Uterus (tissue), 4 donors: ENCODE results near the gene LRRK2. TPM values are rescaled to one million over a fixed set of nuclear protein-coding genes. Genes with fewer than 3 reads are reported as not detected.

Experiments used
- DNase-seq, 2 donors: peaks; one replicate each; pipeline ENCODE4 v3.0.0-alpha.2; 2019 to 2020
- H3K27ac ChIP-seq, 2 donors: fragments of 200-600 bp; sonication (generic); 1 replicate in 1 of 2; 2 replicates in 1 of 2; pipeline ENCODE4 v1.5.1; 2016 to 2018
- H3K27me3 ChIP-seq, 2 donors: fragments of 200-600 bp; sonication (generic); one replicate each; pipeline ENCODE4 v1.5.1; 2018 to 2019; ENCODE audit warnings: control low read depth in 1 of 2
- H3K36me3 ChIP-seq, 2 donors: fragments of 200-600 bp; sonication (generic); one replicate each; pipeline ENCODE4 v1.5.1; 2019; ENCODE audit warnings: control low read depth in 1 of 2
- H3K4me1 ChIP-seq, 2 donors: fragments of 200-600 bp; sonication (generic); one replicate each; pipeline ENCODE4 v1.5.1; 2018 to 2019; ENCODE audit warnings: control low read depth in 1 of 2
- H3K4me3 ChIP-seq, 2 donors: fragments of 200-600 bp; sonication (generic); 1 replicate in 1 of 2; 2 replicates in 1 of 2; pipeline ENCODE4 v1.5.1; 2018 to 2019; ENCODE audit warnings: mild to moderate bottlenecking in 1 of 2
- H3K9me3 ChIP-seq, 2 donors: fragments of 200-600 bp; sonication (generic); one replicate each; pipeline ENCODE4 v1.5.1; 2019; ENCODE audit warnings: control low read depth in 1 of 2
- POLR2A ChIP-seq, 2 donors: fragments of 450-650 bp; IDR thresholded peaks; one replicate each; pipeline ENCODE4 v1.6.1; 2016; ENCODE audit warnings: antibody characterized with exemption in 2 of 2, mild to moderate bottlenecking in 1 of 2, moderate library complexity in 1 of 2
- intact Hi-C: fragments of 100-400 bp; cut with DNase I; formaldehyde crosslinking; loops from one replicate; pipeline ENCODE4 v1.15.1; 2023; ENCODE audit warnings: low total_unique reads
- total RNA-seq, 4 donors: library from RNA; depleted of rRNA in 3 of 4; stranded (reverse); fragments of >200 nt in 3 of 4; gene quantifications; one replicate each; pipeline versions ENCODE4 v1.1.0 to v1.2.4, GENCODE V29; 2014 to 2023
- TF ChIP-seq, protein P1 (sequence below), 4 experiments: fragments of 200-600 bp in 2 of 4; fragments of 450-650 bp in 2 of 4; sonication (generic) in 2 of 4; IDR thresholded peaks; one replicate each; pipeline ENCODE4 v1.5.1; 2016 to 2019; ENCODE audit warnings: antibody characterized with exemption in 4 of 4, mild to moderate bottlenecking in 2 of 4, moderate library complexity in 1 of 4
- donor health status: DM: yes; HTN: yes; CAD: no.

The LRRK2 gene
- total RNA-seq, 4 donors from 2014 or later = 17.1 to 40.0 (median 28.6) TPM

DNA sequence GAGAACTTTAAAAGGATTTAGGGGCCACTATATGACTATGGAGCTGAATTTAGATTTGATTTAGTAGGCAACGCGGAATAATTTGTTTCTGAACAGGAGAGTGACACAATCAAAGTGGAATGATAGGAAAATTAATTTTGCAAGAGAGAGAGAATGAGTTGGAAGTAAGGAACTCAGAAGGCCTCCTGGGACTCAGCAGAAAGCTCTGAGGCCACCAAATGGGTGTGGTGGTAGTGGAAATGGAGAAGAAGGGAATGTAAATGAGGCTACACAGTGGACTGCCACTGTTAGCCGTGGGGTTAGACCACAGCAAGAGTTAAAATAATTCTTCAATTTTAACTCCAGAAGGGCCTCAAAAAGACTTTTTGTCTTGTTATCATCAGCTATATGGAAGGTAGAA, 102.7 kb downstream of the LRRK2 start:
- no peaks in the 10 kb centered on the region for H3K4me1 ChIP-seq
- intact Hi-C loops = no loop called here
- no peak overlapping the region for H3K4me3 ChIP-seq
- TF ChIP-seq, protein P1, sequence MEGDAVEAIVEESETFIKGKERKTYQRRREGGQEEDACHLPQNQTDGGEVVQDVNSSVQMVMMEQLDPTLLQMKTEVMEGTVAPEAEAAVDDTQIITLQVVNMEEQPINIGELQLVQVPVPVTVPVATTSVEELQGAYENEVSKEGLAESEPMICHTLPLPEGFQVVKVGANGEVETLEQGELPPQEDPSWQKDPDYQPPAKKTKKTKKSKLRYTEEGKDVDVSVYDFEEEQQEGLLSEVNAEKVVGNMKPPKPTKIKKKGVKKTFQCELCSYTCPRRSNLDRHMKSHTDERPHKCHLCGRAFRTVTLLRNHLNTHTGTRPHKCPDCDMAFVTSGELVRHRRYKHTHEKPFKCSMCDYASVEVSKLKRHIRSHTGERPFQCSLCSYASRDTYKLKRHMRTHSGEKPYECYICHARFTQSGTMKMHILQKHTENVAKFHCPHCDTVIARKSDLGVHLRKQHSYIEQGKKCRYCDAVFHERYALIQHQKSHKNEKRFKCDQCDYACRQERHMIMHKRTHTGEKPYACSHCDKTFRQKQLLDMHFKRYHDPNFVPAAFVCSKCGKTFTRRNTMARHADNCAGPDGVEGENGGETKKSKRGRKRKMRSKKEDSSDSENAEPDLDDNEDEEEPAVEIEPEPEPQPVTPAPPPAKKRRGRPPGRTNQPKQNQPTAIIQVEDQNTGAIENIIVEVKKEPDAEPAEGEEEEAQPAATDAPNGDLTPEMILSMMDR (IDR thresholded peaks at IDR 0.05) = no peak
- no peak for TF ChIP-seq POLR2A (IDR thresholded peaks at IDR 0.05)
- no peak for DNase-seq
- no peaks in the 10 kb centered on the region for H3K36me3 ChIP-seq
- H3K9me3 ChIP-seq = peaks cover 0 to 9% of the 10 kb centered on the region in 2 donors
- no peaks in the 10 kb centered on the region for H3K27me3 ChIP-seq
- no peak overlapping the region for H3K27ac ChIP-seq

DNA sequence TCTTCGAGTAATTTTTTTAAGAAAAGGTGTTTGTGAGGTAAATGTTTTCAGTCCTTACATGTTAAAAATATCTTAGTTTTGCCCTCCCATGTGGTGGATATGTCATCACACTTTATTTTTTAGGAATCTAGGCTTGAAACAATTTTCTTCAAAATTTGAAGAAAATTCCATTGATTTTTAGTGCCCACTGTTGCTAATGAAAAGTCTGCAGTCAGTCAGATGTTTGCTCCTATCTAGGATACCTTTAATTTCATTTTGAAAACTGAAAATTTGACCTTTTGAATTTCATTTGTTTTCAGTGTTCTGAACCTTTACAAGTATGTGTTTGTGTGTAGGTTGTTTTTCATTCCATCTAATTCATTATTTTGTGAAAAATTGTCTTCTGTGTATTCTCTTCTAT, 105.4 kb downstream of the LRRK2 start:
- Histone ChIP-seq H3K9me3 (peaks cover 0 to 9% of the 10 kb centered on the region in 2 donors), H3K4me3 (no peak overlapping the region), H3K27me3 (no peaks in the 10 kb centered on the region), H3K27ac (no peak overlapping the region), H3K36me3 (no peaks in the 10 kb centered on the region), H3K4me1 (no peaks in the 10 kb centered on the region)
- no peak for TF ChIP-seq POLR2A (IDR thresholded peaks at IDR 0.05)
- TF ChIP-seq, protein P1 (IDR thresholded peaks at IDR 0.05) = no peak
- DNase-seq = no peak
- intact Hi-C loops = no loop called here

DNA sequence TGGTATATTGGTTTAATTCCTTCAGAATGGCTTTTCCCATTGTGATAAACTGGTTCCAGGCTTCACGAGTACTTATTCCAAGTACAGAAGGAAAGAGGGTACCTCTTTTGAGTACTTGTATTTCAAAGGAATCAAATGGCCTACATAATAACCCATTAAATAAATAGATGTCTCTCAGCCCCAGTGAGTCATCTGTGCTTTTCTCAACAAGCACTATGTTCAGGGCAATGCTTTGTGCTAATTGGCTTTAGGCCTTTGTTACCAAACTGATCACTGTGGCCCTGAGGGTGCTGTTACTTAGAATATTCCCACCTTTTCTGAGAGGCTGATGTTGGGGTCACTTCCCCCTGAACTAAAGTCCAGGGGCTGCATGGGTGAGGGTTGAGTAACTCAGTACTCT, 107.1 kb downstream of the LRRK2 start:
- TF ChIP-seq, protein P1 (IDR thresholded peaks at IDR 0.05) = no peak
- no peak for TF ChIP-seq POLR2A (IDR thresholded peaks at IDR 0.05)

DNA sequence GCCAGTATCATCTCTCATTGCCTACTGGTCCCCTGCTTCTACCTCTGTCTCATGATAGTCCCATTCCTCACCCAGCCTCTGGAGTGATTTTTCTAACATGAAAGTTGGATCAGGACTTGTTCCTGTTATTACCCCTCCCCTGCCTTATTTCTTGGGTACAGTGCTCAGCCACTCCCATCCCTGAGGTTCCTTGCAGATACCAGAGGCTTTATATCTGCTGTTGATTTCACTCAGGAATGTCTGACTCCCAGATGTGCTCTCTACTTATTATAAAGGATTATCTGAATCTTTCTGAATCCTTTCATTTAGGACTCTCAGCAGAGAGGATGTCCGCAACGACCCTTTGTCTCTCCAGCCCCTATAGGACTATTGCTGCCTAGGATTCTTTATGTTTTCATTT, 111.2 kb downstream of the LRRK2 start:
- H3K27ac ChIP-seq = no peak overlapping the region
- H3K4me3 ChIP-seq = no peak overlapping the region
- intact Hi-C loops = no loop called here

More for the DNA sequence above, 107.1 kb downstream of the LRRK2 start:
- H3K27me3 ChIP-seq = no peaks in the 10 kb centered on the region
- no peak overlapping the region for H3K27ac ChIP-seq
- H3K4me1 ChIP-seq = no peaks in the 10 kb centered on the region
- H3K9me3 ChIP-seq = peaks cover 0 to 9% of the 10 kb centered on the region in 2 donors
- intact Hi-C loops = no loop called here
- H3K36me3 ChIP-seq = no peaks in the 10 kb centered on the region
- no peak overlapping the region for H3K4me3 ChIP-seq
- no peak for DNase-seq

DNA sequence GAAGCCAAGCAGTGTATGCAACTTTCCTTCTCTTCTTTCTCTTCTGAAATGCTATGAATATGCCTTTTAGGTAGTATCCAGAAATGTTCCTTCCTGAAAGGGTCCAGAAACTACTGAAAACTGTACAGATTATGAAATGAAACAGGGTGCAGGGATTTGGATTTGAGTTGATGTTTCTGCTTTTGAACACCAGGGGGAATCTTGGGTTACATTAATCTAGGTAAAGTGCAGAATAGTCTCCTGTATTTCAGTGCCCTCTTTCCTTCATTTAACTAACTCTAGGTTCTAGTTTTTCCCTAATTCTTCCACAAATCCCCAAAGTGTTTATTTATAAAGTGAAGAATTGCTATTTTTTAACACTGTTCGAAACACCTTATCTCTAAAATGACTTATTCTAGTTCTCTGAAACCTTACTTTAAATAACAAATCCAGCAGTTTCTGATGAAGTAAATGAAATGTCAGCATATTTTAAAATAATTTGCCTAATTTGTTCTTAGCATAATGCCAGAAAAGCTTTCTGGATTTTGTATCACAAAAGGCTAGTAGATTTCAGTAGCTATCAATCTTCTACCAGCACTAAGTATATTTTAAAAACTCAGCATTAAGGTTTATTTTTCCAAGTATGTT, 111.9 kb downstream of the LRRK2 start:
- Histone ChIP-seq H3K9me3 (no peaks in the 10 kb centered on the region), H3K27me3 (no peaks in the 10 kb centered on the region), H3K27ac (no peak overlapping the region), H3K36me3 (no peaks in the 10 kb centered on the region), H3K4me1 (no peaks in the 10 kb centered on the region), H3K4me3 (no peak overlapping the region)
- intact Hi-C loops = no loop called here
- no peak for DNase-seq
- TF ChIP-seq, protein P1 (IDR thresholded peaks at IDR 0.05) = no peak
- no peak for TF ChIP-seq POLR2A (IDR thresholded peaks at IDR 0.05)

More for the DNA sequence above, 111.2 kb downstream of the LRRK2 start:
- Histone ChIP-seq H3K27me3 (no peaks in the 10 kb centered on the region), H3K36me3 (no peaks in the 10 kb centered on the region), H3K4me1 (no peaks in the 10 kb centered on the region), H3K9me3 (no peaks in the 10 kb centered on the region)
- no peak for TF ChIP-seq POLR2A (IDR thresholded peaks at IDR 0.05)
- TF ChIP-seq, protein P1 (IDR thresholded peaks at IDR 0.05) = no peak
- no peak for DNase-seq
